Stimulated activated CD8-positive, alpha-beta memory T cell treated with anti-CD3 and anti-CD28 coated beads, Interleukin-7, amount 100 ng/mL, for 1 hour (primary cell): ENCODE data around the gene PPARG.
"Not testable (repeated sequence)": the region's sequence is repeated elsewhere in the genome, so short reads cannot be mapped to it uniquely, and the experiment has no call there.

Source experiments
- DNase-seq, 2 donors: peaks; one replicate each; pipeline ENCODE4 v3.0.0-alpha.2; 2020; ENCODE audit warnings: low read depth in 2 of 2

PPARG gene

DNA sequence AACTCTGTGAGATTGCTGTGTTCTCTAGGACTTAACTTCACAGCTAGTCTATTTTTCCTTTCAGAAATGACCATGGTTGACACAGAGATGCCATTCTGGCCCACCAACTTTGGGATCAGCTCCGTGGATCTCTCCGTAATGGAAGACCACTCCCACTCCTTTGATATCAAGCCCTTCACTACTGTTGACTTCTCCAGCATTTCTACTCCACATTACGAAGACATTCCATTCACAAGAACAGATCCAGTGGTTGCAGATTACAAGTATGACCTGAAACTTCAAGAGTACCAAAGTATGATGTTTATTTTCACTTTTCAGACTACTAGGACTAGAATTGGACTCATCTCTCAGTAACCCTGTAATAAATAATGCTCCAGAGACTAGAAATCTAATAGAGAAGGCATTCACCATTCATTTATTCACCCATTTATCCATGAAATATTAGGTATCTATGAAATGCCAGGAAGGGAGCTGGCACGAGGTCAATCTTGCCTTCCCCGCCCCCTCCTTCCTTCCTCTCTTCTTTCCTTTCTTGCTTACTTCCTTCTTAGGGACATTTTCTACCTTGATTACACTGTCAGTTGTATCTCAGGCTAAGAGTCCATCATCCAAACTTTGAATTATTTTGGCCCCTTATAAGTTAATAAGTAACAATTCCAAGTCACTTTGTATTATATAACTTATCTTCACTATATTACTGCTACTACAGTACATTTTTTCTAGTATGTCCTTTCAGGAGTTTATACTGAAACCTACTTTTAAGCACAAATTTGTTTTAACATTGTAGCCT, 91.0 kb downstream of the PPARG start:
- no peak for DNase-seq

- DNase-seq = no peak
Observed at GRCh38 chr3:12380461-12380860, 91.6 kb downstream of the PPARG start.

- no peak for DNase-seq
Observed at GRCh38 chr3:12381199-12381598, 92.3 kb downstream of the PPARG start.

DNA sequence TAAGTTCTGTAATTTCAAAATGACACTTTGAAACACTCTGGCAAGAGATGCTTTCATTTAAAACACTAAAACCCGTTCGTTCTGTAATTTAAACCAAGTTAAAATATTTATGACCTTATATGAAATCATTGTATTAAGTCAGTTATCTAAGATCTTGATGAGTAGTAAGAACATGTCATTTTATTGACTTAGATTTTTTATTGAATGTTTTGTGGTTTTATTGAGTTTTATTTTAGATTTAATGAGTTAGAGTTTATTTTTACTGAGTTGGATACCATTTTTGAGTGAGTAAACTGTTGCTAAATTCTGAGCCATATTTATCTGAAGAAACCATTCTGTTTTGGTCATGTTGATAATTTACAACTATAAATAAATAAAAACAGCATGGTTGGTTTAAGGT, 94.3 kb downstream of the PPARG start:
- no peak for DNase-seq

GRCh38 chr3:12384451-12385233, 95.8 kb downstream of the PPARG start:
- no peak for DNase-seq

- not testable (repeated sequence) for DNase-seq
Observed at GRCh38 chr3:12386514-12387291, 97.8 kb downstream of the PPARG start.

- DNase-seq = no peak
Observed at GRCh38 chr3:12388185-12388584, 99.3 kb downstream of the PPARG start.

- DNase-seq = no peak
Observed at GRCh38 chr3:12392101-12392878, 103.4 kb downstream of the PPARG start.

- no peak for DNase-seq
Observed at GRCh38 chr3:12393894-12394293, 105.0 kb downstream of the PPARG start.

- no peak for DNase-seq
Observed at GRCh38 chr3:12394569-12395271, 105.8 kb downstream of the PPARG start.

GRCh38 chr3:12395349-12396012, 106.6 kb downstream of the PPARG start:
- DNase-seq = no peak

GRCh38 chr3:12396471-12396870, 107.6 kb downstream of the PPARG start:
- DNase-seq = no peak

DNA sequence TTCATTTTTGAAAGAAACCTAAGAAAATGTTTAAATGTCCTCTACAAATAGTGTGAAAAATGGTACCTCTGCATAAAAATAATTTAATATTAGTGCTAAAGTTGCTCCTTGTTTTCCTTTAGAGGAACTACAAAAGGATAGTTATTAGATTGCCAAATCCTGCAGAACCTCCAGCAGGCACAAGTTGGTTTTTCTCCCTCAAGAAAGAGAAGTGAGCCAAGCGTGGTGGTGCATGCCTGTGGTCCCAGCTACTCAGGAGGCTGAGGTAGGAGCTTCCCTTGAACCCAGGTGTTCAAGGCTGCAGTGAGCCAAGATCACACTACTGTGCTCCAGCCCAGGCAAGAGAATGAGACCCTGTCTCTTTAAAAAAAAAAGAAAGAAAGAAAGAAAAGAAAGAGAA, 110.4 kb downstream of the PPARG start:
- DNase-seq = no peak

- no peak for DNase-seq
Observed at GRCh38 chr3:12400616-12401194, 111.8 kb downstream of the PPARG start.

DNA sequence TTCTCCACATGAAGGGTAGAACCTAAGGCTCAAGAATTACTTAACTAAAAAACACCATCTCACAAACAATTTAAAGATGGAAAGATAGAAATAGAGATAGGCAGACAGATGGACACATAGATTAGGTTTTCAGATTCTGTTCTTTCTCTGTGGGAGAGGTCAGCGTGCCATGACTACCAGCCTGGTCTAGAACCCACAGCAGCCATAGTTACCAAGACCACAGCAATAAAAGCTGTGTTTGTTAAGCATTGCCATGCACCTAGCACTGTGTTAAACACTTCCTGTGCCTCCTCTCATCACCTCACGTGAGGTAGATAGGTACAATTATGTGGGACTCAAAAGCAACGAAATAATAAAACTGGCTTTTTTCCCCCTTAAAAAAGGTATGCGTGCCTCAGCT, 112.3 kb downstream of the PPARG start:
- DNase-seq = no peak

- no peak for DNase-seq
Observed at GRCh38 chr3:12405432-12406272, 116.8 kb downstream of the PPARG start.

GRCh38 chr3:12408984-12409683, 120.3 kb downstream of the PPARG start:
- no peak for DNase-seq
